ENCODE results near the gene CCNYL1. TPM values are rescaled to one million over a fixed set of nuclear protein-coding genes. Genes with fewer than 3 reads are reported as not detected.

The CCNYL1 gene
- total and polyA plus RNA-seq, 2 donors from 2014 or later: 6.7 to 14.6 TPM

GRCh38 chr2:207767461-207768167 is 56.2 kb downstream of the CCNYL1 start:
- Histone ChIP-seq H3K4me1 (ENCODE audit: control insufficient read depth in 2 of 3, insufficient read depth in 2 of 3, low read depth in 1 of 3, low read length in 3 of 3) (peaks cover 0 to 14% (median 8%) of the 10 kb centered on the region in 3 donors), H3K27ac (ENCODE audit: low read depth in 2 of 2, low read length in 2 of 2) (peak overlapping the region in 1 of 2 donors; percentile 89), H3K27me3 (ENCODE audit: control insufficient read depth, insufficient read depth, low read length) (peaks cover 2% of the 10 kb centered on the region), H3K9ac (ENCODE audit: low read length in 3 of 3) (peak overlapping the region in 1 of 3 donors; percentile 19), H3K36me3 (ENCODE audit: control insufficient read depth in 2 of 3, insufficient read depth in 3 of 3, low read length in 3 of 3) (no peaks in the 10 kb centered on the region), H3K9me3 (ENCODE audit: control insufficient read depth in 2 of 3, insufficient read depth in 1 of 3, low read length in 3 of 3) (no peaks in the 10 kb centered on the region), H3K4me3 (ENCODE audit: low read length in 3 of 3) (peak overlapping the region in 2 of 3 donors; percentile 13 to 85)
- FAIRE-seq (no peak), DNase-seq (peak; percentile 58 to 79 (median 68))
- peak; percentile 42 for TF ChIP-seq CTCF (IDR thresholded peaks at IDR 0.05; ENCODE audit: borderline replicate concordance, extremely low read depth, insufficient read depth)
- intact Hi-C loops (cut with DNase I): no loop called here

GRCh38 chr2:207768168-207768865 is 56.9 kb downstream of the CCNYL1 start:
- FAIRE-seq: no peak
- Histone ChIP-seq H3K4me3 (ENCODE audit: low read length in 3 of 3) (peak overlapping the region; percentile 36 to 85 (median 76)), H3K27me3 (ENCODE audit: control insufficient read depth, insufficient read depth, low read length) (peaks cover 2% of the 10 kb centered on the region), H3K9me3 (ENCODE audit: control insufficient read depth in 2 of 3, insufficient read depth in 1 of 3, low read length in 3 of 3) (no peaks in the 10 kb centered on the region), H3K9ac (ENCODE audit: low read length in 3 of 3) (peak overlapping the region in 1 of 3 donors; percentile 93), H3K36me3 (ENCODE audit: control insufficient read depth in 2 of 3, insufficient read depth in 3 of 3, low read length in 3 of 3) (no peaks in the 10 kb centered on the region), H3K4me1 (ENCODE audit: control insufficient read depth in 2 of 3, insufficient read depth in 2 of 3, low read depth in 1 of 3, low read length in 3 of 3) (peaks cover 0 to 14% (median 8%) of the 10 kb centered on the region in 3 donors), H3K27ac (ENCODE audit: low read depth in 2 of 2, low read length in 2 of 2) (peak overlapping the region; percentile 79 to 89)
- intact Hi-C loops (cut with DNase I): no loop called here
- no peak for TF ChIP-seq CTCF (IDR thresholded peaks at IDR 0.05; ENCODE audit: borderline replicate concordance, extremely low read depth, insufficient read depth)
- DNase-seq: peak; percentile 44 to 84 (median 58)

- intact Hi-C loops (cut with DNase I): no loop called here
- no peak for FAIRE-seq
- H3K9me3 ChIP-seq (ENCODE audit: control insufficient read depth in 2 of 3, insufficient read depth in 1 of 3, low read length in 3 of 3): no peaks in the 10 kb centered on the region
These were observed 57.6 kb downstream of the CCNYL1 start for GRCh38 chr2:207768866-207769596.

More at GRCh38 chr2:207768866-207769596, 57.6 kb downstream of the CCNYL1 start:
- no peaks in the 10 kb centered on the region for H3K36me3 ChIP-seq (ENCODE audit: control insufficient read depth in 2 of 3, insufficient read depth in 3 of 3, low read length in 3 of 3)
- peaks cover 2% of the 10 kb centered on the region for H3K27me3 ChIP-seq (ENCODE audit: control insufficient read depth, insufficient read depth, low read length)
- peak overlapping the region; percentile 38 to 93 (median 52) for H3K9ac ChIP-seq (ENCODE audit: low read length in 3 of 3)
- H3K4me3 ChIP-seq (ENCODE audit: low read length in 3 of 3): peak overlapping the region; percentile 49 to 85 (median 76)
- peak overlapping the region; percentile 79 to 89 for H3K27ac ChIP-seq (ENCODE audit: low read depth in 2 of 2, low read length in 2 of 2)
- TF ChIP-seq CTCF (IDR thresholded peaks at IDR 0.05; ENCODE audit: borderline replicate concordance, extremely low read depth, insufficient read depth): no peak
- peaks cover 0 to 11% (median 5%) of the 10 kb centered on the region in 3 donors for H3K4me1 ChIP-seq (ENCODE audit: control insufficient read depth in 2 of 3, insufficient read depth in 2 of 3, low read depth in 1 of 3, low read length in 3 of 3)
- peak in 4 of 5 donors; percentile 37 to 90 (median 54) for DNase-seq
